Hematopoietic multipotent progenitor cell (in vitro differentiated cells): ENCODE measurements around the gene ANKDD1A. TPM values are rescaled to one million over a fixed set of nuclear protein-coding genes. Genes with fewer than 3 reads are reported as not detected.

ENCODE experiments used
- DNase-seq, 3 donors: peaks; one replicate each; pipeline ENCODE4 v3.0.0-alpha.2; 2011 to 2015; ENCODE audit warnings: low read depth in 2 of 3, low spot score in 2 of 3
- total RNA-seq: library from RNA; depleted of rRNA; stranded (reverse); fragments of >200 nt; gene quantifications from one replicate; pipeline ENCODE4 v1.2.3, GENCODE V29; 2012

ANKDD1A gene
- total RNA-seq, 1 donor = 6.2 TPM

GRCh38 chr15:65006876-65007275 lies 95.2 kb downstream of the ANKDD1A start:
- DNase-seq = no peak

Other genes starting within 250 kb of the ANKDD1A start
- 0.27 TPM for gene RBPMS2, start 136.3 kb upstream of the ANKDD1A start, total RNA-seq
- gene PIF1, start 86.3 kb upstream of the ANKDD1A start, total RNA-seq = 0.27 TPM
- gene PLEKHO2, start 70.0 kb upstream of the ANKDD1A start, total RNA-seq = 45.8 TPM
- gene SPG21, start 78.0 kb downstream of the ANKDD1A start, total RNA-seq = 49.5 TPM
- gene MTFMT, start 117.7 kb downstream of the ANKDD1A start, total RNA-seq = 10.0 TPM
- gene SLC51B, start 133.5 kb downstream of the ANKDD1A start, total RNA-seq = not detected
- gene RASL12, start 156.1 kb downstream of the ANKDD1A start, total RNA-seq = not detected
- gene KBTBD13, start 164.8 kb downstream of the ANKDD1A start, total RNA-seq = not detected
- gene UBAP1L, start 203.3 kb downstream of the ANKDD1A start, total RNA-seq = 1.6 TPM
- gene PDCD7, start 221.9 kb downstream of the ANKDD1A start, total RNA-seq = 14.8 TPM